ENCODE results near the gene SCRT2. TPM values are rescaled to one million over a fixed set of nuclear protein-coding genes. Genes with fewer than 3 reads are reported as not detected.
A peak's percentile ranks its signal among the peaks of the same experiment; 100 is the strongest.

SCRT2 gene
- total RNA-seq, 2 donors from 2014 or later = not detected

- no peak overlapping the region for H3K27ac Mint-ChIP-seq
- H3K4me1 Mint-ChIP-seq (ENCODE audit: low read depth) = peaks cover 7% of the 10 kb centered on the region
- peak overlapping the region; percentile 18 to 43 for H3K4me3 Mint-ChIP-seq
- H3K9me3 Mint-ChIP-seq = no peaks in the 10 kb centered on the region
- peaks cover 56% of the 10 kb centered on the region for H3K27me3 Mint-ChIP-seq (ENCODE audit: low read depth)
- DNase-seq = no peak
- peaks cover 0 to 4% of the 10 kb centered on the region in 2 donors for H3K36me3 Mint-ChIP-seq (ENCODE audit: insufficient read depth in 2 of 2)
- ATAC-seq (replicated peaks in 1 of 2) = no peak
These were observed 824 bp upstream of the SCRT2 start for GRCh38 chr20:676315-676937.

GRCh38 chr20:675033-675452 lies 559 bp downstream of the SCRT2 start:
- DNase-seq = no peak
- Mint-ChIP-seq H3K4me1 (ENCODE audit: low read depth) (peaks cover 7% of the 10 kb centered on the region), H3K9me3 (no peaks in the 10 kb centered on the region), H3K4me3 (no peak overlapping the region), H3K27me3 (ENCODE audit: low read depth) (peaks cover 66% of the 10 kb centered on the region), H3K27ac (no peak overlapping the region), H3K36me3 (ENCODE audit: insufficient read depth in 2 of 2) (peaks cover 0 to 4% of the 10 kb centered on the region in 2 donors)
- peak in 1 of 2 donors; percentile 10 for ATAC-seq (replicated peaks in 1 of 2)

GRCh38 chr20:673603-674001 lies 2.0 kb downstream of the SCRT2 start:
- peaks cover 7% of the 10 kb centered on the region for H3K4me1 Mint-ChIP-seq (ENCODE audit: low read depth)
- ATAC-seq (replicated peaks in 1 of 2) (no peak), DNase-seq (no peak)
- peaks cover 62% of the 10 kb centered on the region for H3K27me3 Mint-ChIP-seq (ENCODE audit: low read depth)
- H3K36me3 Mint-ChIP-seq (ENCODE audit: insufficient read depth in 2 of 2) = peaks cover 0 to 4% of the 10 kb centered on the region in 2 donors
- H3K4me3 Mint-ChIP-seq = no peak overlapping the region
- no peak overlapping the region for H3K27ac Mint-ChIP-seq
- H3K9me3 Mint-ChIP-seq = no peaks in the 10 kb centered on the region

- peaks cover 57% of the 10 kb centered on the region for H3K27me3 Mint-ChIP-seq (ENCODE audit: low read depth)
These were observed 2.5 kb downstream of the SCRT2 start for GRCh38 chr20:672963-673602.

GRCh38 chr20:671252-672030 lies 4.2 kb downstream of the SCRT2 start:
- H3K27me3 Mint-ChIP-seq (ENCODE audit: low read depth) = peaks cover 50% of the 10 kb centered on the region
- peaks cover 7% of the 10 kb centered on the region for H3K4me1 Mint-ChIP-seq (ENCODE audit: low read depth)
- no peak for ATAC-seq (replicated peaks in 1 of 2)
- H3K9me3 Mint-ChIP-seq = no peaks in the 10 kb centered on the region
- H3K4me3 Mint-ChIP-seq = no peak overlapping the region
- no peak for DNase-seq
- peaks cover 0 to 4% of the 10 kb centered on the region in 2 donors for H3K36me3 Mint-ChIP-seq (ENCODE audit: insufficient read depth in 2 of 2)
- no peak overlapping the region for H3K27ac Mint-ChIP-seq

More at GRCh38 chr20:672963-673602, 2.5 kb downstream of the SCRT2 start:
- Mint-ChIP-seq H3K9me3 (no peaks in the 10 kb centered on the region), H3K27ac (no peak overlapping the region), H3K4me3 (no peak overlapping the region), H3K4me1 (ENCODE audit: low read depth) (peaks cover 7% of the 10 kb centered on the region), H3K36me3 (ENCODE audit: insufficient read depth in 2 of 2) (peaks cover 0 to 4% of the 10 kb centered on the region in 2 donors)
- DNase-seq (no peak), ATAC-seq (replicated peaks in 1 of 2) (no peak)

GRCh38 chr20:669573-669972 lies 6.0 kb downstream of the SCRT2 start:
- Mint-ChIP-seq H3K9me3 (no peaks in the 10 kb centered on the region), H3K4me1 (ENCODE audit: low read depth) (no peaks in the 10 kb centered on the region), H3K36me3 (ENCODE audit: insufficient read depth in 2 of 2) (peaks cover 0 to 1% of the 10 kb centered on the region in 2 donors), H3K27ac (no peak overlapping the region), H3K4me3 (no peak overlapping the region), H3K27me3 (ENCODE audit: low read depth) (peaks cover 50% of the 10 kb centered on the region)
- DNase-seq (no peak), ATAC-seq (replicated peaks in 1 of 2) (no peak)

- no peaks in the 10 kb centered on the region for H3K9me3 Mint-ChIP-seq
- no peak overlapping the region for H3K27ac Mint-ChIP-seq
- no peak overlapping the region for H3K4me3 Mint-ChIP-seq
- peaks cover 45% of the 10 kb centered on the region for H3K27me3 Mint-ChIP-seq (ENCODE audit: low read depth)
- H3K4me1 Mint-ChIP-seq (ENCODE audit: low read depth) = no peaks in the 10 kb centered on the region
- no peak for ATAC-seq (replicated peaks in 1 of 2)
- H3K36me3 Mint-ChIP-seq (ENCODE audit: insufficient read depth in 2 of 2) = peaks cover 0 to 1% of the 10 kb centered on the region in 2 donors
- DNase-seq = no peak
These were observed 7.0 kb downstream of the SCRT2 start for GRCh38 chr20:668638-669037.

GRCh38 chr20:668050-668449 lies 7.6 kb downstream of the SCRT2 start:
- H3K27me3 Mint-ChIP-seq (ENCODE audit: low read depth) = peaks cover 44% of the 10 kb centered on the region
- H3K27ac Mint-ChIP-seq = no peak overlapping the region
- no peak overlapping the region for H3K4me3 Mint-ChIP-seq
- ATAC-seq (replicated peaks in 1 of 2) (no peak), DNase-seq (no peak)
- no peaks in the 10 kb centered on the region for H3K9me3 Mint-ChIP-seq
- peaks cover 3% of the 10 kb centered on the region for H3K4me1 Mint-ChIP-seq (ENCODE audit: low read depth)
- peaks cover 0 to 1% of the 10 kb centered on the region in 2 donors for H3K36me3 Mint-ChIP-seq (ENCODE audit: insufficient read depth in 2 of 2)

- Mint-ChIP-seq H3K27ac (no peak overlapping the region), H3K27me3 (ENCODE audit: low read depth) (peaks cover 50% of the 10 kb centered on the region), H3K9me3 (no peaks in the 10 kb centered on the region), H3K36me3 (ENCODE audit: insufficient read depth in 2 of 2) (peaks cover 0 to 1% of the 10 kb centered on the region in 2 donors), H3K4me3 (no peak overlapping the region), H3K4me1 (ENCODE audit: low read depth) (peaks cover 6% of the 10 kb centered on the region)
- peak; percentile 67 to 73 for DNase-seq
- ATAC-seq (replicated peaks in 1 of 2) = peak in 1 of 2 donors; percentile 58
These were observed 8.1 kb downstream of the SCRT2 start for GRCh38 chr20:667351-668034.

- Mint-ChIP-seq H3K27me3 (ENCODE audit: low read depth) (peaks cover 51% of the 10 kb centered on the region), H3K4me3 (no peak overlapping the region), H3K4me1 (ENCODE audit: low read depth) (peaks cover 6% of the 10 kb centered on the region), H3K36me3 (ENCODE audit: insufficient read depth in 2 of 2) (no peaks in the 10 kb centered on the region), H3K27ac (no peak overlapping the region), H3K9me3 (no peaks in the 10 kb centered on the region)
- DNase-seq (no peak), ATAC-seq (replicated peaks in 1 of 2) (no peak)
These were observed 8.7 kb downstream of the SCRT2 start for GRCh38 chr20:666877-667276.

- ATAC-seq (replicated peaks in 1 of 2) = no peak
- DNase-seq = no peak
- Mint-ChIP-seq H3K36me3 (ENCODE audit: insufficient read depth in 2 of 2) (no peaks in the 10 kb centered on the region), H3K4me1 (ENCODE audit: low read depth) (peaks cover 6% of the 10 kb centered on the region), H3K9me3 (no peaks in the 10 kb centered on the region), H3K27ac (no peak overlapping the region), H3K4me3 (no peak overlapping the region), H3K27me3 (ENCODE audit: low read depth) (peaks cover 49% of the 10 kb centered on the region)
These were observed 10.3 kb downstream of the SCRT2 start for GRCh38 chr20:665276-665675.

GRCh38 chr20:664576-664975 lies 11.0 kb downstream of the SCRT2 start:
- H3K4me3 Mint-ChIP-seq = peak overlapping the region in 1 of 2 donors; percentile 32
- no peaks in the 10 kb centered on the region for H3K36me3 Mint-ChIP-seq (ENCODE audit: insufficient read depth in 2 of 2)
- peaks cover 49% of the 10 kb centered on the region for H3K27me3 Mint-ChIP-seq (ENCODE audit: low read depth)
- no peak for ATAC-seq (replicated peaks in 1 of 2)
- peaks cover 6% of the 10 kb centered on the region for H3K4me1 Mint-ChIP-seq (ENCODE audit: low read depth)
- H3K27ac Mint-ChIP-seq = no peak overlapping the region
- no peak for DNase-seq
- H3K9me3 Mint-ChIP-seq = no peaks in the 10 kb centered on the region

- ATAC-seq (replicated peaks in 1 of 2) = no peak
- peaks cover 6% of the 10 kb centered on the region for H3K4me1 Mint-ChIP-seq (ENCODE audit: low read depth)
These were observed 11.5 kb downstream of the SCRT2 start for GRCh38 chr20:664151-664550.

More at GRCh38 chr20:664151-664550, 11.5 kb downstream of the SCRT2 start:
- no peak overlapping the region for H3K4me3 Mint-ChIP-seq
- H3K9me3 Mint-ChIP-seq = no peaks in the 10 kb centered on the region
- H3K27me3 Mint-ChIP-seq (ENCODE audit: low read depth) = peaks cover 52% of the 10 kb centered on the region
- H3K36me3 Mint-ChIP-seq (ENCODE audit: insufficient read depth in 2 of 2) = no peaks in the 10 kb centered on the region
- no peak overlapping the region for H3K27ac Mint-ChIP-seq
- no peak for DNase-seq

All from activated T-cell treated with anti-CD3 and anti-CD28 coated beads, Interleukin-2, amount 50 U/mL, for 72 hours (primary cell).